ENCODE data around the gene LIPT2.

GRCh38 chr11:74462631-74463030, 30.9 kb downstream of the LIPT2 start:
- TF ChIP-seq GABPA (IDR thresholded peaks at IDR 0.05 in 1 of 2, conservative IDR thresholded peaks at IDR 0.05 in 1 of 2) (no peak), TAF1 (conservative IDR thresholded peaks at IDR 0.05) (no peak), RAD21 (IDR thresholded peaks at IDR 0.05) (no peak), ZBTB33 (IDR thresholded peaks at IDR 0.05) (no peak)
- TF ChIP-seq, protein P1, sequence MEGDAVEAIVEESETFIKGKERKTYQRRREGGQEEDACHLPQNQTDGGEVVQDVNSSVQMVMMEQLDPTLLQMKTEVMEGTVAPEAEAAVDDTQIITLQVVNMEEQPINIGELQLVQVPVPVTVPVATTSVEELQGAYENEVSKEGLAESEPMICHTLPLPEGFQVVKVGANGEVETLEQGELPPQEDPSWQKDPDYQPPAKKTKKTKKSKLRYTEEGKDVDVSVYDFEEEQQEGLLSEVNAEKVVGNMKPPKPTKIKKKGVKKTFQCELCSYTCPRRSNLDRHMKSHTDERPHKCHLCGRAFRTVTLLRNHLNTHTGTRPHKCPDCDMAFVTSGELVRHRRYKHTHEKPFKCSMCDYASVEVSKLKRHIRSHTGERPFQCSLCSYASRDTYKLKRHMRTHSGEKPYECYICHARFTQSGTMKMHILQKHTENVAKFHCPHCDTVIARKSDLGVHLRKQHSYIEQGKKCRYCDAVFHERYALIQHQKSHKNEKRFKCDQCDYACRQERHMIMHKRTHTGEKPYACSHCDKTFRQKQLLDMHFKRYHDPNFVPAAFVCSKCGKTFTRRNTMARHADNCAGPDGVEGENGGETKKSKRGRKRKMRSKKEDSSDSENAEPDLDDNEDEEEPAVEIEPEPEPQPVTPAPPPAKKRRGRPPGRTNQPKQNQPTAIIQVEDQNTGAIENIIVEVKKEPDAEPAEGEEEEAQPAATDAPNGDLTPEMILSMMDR (IDR thresholded peaks at IDR 0.05; ENCODE audit: low read depth, low read length, missing input control), result no peak
